GM21390 (cell line): ENCODE measurements around the gene DEFB110.

Source experiments
- ATAC-seq: cut with Tn5 transposase; IDR thresholded peaks from one replicate; pipeline ENCODE4 v1.9.1; 2021; ENCODE audit not compliant: unreplicated experiment

Gene DEFB110

DNA sequence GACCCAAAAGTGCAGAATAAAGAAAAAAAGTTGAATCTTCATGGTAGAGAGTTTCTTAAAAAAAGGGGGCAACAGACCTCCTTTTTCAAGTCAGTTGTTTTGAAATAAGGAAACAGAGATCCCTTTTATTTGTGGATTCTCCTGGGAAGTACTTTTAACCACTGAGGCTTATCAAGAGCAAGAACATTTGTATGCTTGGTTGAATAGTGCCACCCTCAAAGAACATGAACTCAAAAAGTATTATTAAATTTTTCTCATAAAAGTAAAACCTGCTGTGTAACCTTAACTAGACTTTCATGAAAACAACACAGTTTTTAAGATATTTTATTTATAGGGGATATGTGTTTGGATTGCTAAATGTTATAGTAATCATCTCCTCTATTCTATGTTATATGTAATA lies at the start of gene DEFB110:
Gene DEFB110, minus strand, starts transcription at position 101 of the 400 bp plus-strand sequence. Its CDS starts 59 bp downstream, at position 42.
- ATAC-seq: no peak

DNA sequence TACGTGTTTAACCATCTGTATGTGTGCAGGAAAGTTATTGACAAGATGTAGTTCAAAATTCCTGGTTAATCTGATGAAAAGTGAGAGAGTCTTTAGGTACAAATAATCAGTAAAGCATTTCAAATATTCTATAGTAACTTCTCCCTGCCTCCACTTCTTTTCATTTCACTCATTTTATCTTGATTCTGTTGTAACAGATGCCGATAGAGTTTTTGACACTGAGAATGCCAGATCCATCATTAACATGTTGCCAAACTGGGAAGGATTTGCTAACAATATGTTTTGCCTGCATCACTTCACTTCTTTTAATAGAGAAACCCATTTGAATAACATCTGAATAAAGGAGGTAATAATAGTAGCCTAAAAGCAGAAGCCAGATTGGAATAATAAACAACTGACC lies 48.3 kb upstream of the DEFB110 start:
- no peak for ATAC-seq

GRCh38 chr6:50062051-50062450 lies 40.3 kb upstream of the DEFB110 start:
- no peak for ATAC-seq

DNA sequence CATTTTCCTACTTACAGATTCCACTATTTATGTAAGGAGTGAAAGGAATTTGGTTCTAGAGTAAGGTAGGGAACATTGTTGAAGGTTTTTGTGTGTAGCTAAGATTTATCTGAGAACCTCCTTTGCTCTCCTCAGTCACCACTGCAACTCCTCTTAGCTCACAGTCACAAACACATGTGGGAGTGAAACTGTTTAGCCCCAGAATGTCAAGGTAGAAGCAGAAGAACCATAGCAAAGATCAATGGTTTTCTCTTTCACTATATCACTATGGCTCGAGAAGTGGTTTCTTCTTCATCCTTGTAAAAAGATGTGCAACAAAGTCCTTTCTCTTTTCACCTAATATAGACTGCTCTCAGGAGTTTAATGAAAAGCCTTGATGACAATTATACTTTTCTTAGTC lies 34.4 kb upstream of the DEFB110 start:
- no peak for ATAC-seq

DNA sequence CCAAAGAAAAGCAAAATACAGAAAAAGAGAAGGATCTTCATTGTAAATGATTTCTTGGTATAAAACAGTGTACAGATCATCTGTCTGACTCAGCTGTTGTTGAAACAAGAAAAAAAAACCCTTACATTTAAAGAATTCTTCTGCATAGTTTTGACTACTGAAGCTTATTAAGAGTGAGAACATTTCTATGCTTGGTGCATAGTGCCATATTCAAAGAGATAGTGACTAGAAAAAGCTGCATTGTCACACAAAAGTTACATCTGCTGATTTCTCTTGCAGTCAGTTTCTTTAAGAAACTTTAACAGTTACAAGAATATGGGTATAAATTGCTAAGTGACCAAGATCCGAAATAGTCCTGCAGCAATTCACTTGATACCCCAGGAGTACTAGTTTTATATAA lies 28.0 kb upstream of the DEFB110 start, which contains the start of gene DEFB112:
Gene DEFB112, minus strand, starts transcription at position 101 of the 400 bp plus-strand sequence. Its CDS starts 60 bp downstream, at position 41.
- ATAC-seq: no peak

- no peak for ATAC-seq
Observed at GRCh38 chr6:50047026-50047425, 25.2 kb upstream of the DEFB110 start.

GRCh38 chr6:50030777-50031562 lies 9.2 kb upstream of the DEFB110 start:
- ATAC-seq: no peak

- ATAC-seq: no peak
Observed at GRCh38 chr6:50030350-50030749, 8.6 kb upstream of the DEFB110 start.

DNA sequence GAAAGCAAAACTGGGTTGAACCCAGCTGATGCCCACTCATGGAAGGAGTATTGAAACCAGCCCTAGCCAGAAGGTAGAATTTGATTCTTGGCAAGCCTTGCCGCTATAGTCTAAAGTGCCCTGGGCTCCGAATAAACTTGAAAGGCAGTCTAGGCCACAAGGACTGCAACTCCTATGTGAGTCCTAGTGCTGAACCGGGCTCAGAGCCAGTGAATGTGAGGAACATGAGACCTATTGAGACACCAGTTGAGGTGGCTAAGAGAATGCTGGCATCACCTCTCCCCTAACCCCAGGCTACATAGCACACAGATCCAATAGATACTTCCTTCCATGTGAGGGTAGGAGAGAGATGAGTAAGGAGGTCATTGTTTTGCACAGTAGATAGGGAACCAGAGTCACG lies 3.5 kb upstream of the DEFB110 start:
- ATAC-seq: no peak

DNA sequence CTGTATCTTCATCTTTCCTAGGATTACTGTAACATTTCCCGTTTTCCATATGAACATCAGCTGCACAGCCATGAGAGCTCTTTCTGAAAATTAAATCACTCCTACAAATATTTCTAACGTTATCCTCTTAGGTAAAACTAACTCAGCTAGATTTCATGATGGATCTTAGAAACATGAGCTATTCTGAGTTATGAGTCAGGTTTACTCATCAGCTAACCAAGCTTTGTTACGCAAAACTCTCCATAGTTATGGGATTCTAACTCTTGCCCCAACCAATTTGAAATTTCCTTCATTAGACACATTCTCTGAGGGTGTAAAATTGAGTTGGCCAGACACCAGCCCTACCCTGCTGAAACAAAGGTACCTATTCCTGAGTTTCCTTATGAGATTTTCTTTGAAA lies 14.0 kb downstream of the DEFB110 start:
- ATAC-seq: no peak

- no peak for ATAC-seq
Observed at GRCh38 chr6:50003139-50003538, 18.7 kb downstream of the DEFB110 start.

- no peak for ATAC-seq
Observed at GRCh38 chr6:49995278-49995677, 26.5 kb downstream of the DEFB110 start.

DNA sequence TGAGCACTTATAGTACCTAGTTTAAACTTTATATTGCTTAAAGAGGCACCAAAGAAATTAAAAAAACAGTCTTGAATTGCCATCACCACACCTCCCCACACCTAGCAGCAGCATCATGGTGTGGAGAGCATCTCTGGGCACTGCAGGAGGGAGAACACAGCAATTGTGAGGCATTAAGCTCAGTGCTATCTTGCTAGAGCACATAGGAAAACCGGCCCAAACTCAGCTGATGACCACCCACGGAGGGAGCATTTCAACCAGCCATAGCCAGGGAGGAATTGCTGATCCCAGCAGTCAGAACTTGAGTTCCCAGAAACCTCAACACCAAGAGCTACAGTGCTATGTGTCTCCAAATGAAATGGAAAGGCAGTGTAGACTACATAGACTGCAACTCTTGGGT lies 32.9 kb downstream of the DEFB110 start:
- ATAC-seq: no peak

- no peak for ATAC-seq
Observed at GRCh38 chr6:49987749-49988148, 34.0 kb downstream of the DEFB110 start.

DNA sequence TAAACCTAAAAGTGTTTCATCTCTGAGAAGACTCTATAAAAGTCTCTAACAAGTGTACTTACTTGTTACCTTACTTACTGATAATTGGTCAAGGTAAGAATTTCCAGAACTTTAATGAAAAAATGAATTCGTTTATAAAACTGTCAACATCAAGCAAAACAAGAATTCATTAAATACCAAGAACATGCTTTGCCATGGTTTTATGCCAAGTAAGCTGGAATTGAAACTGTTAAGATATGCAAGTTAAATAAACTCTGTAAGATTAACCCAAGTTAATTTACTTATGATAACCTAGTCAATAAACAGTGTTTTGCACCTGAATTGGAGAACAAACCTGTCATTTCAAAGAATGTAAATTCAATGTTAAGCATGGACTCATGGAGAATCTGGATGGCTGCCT lies 35.2 kb downstream of the DEFB110 start:
- ATAC-seq: no peak

GRCh38 chr6:49982046-49982445 lies 39.7 kb downstream of the DEFB110 start:
- ATAC-seq: no peak

- peak; percentile 40 for ATAC-seq
Observed at GRCh38 chr6:49980898-49981297, 40.9 kb downstream of the DEFB110 start.

GRCh38 chr6:49979584-49979983 lies 42.2 kb downstream of the DEFB110 start:
- ATAC-seq: no peak

- peak; percentile 54 for ATAC-seq
Observed at GRCh38 chr6:49978332-49979226, 43.2 kb downstream of the DEFB110 start.

- no peak for ATAC-seq
Observed at GRCh38 chr6:49969605-49970004, 52.2 kb downstream of the DEFB110 start, which contains the start of gene DEFB113. Gene DEFB113, minus strand, starts transcription at chr6:49969625. Its CDS starts 0 bp downstream, at chr6:49969625.
